ENCODE data around the gene CARS2.
A peak's percentile ranks its signal among the peaks of the same experiment; 100 is the strongest.

CARS2 gene

GRCh38 chr13:110719036-110719710, 13.3 kb upstream of the CARS2 start:
- Histone ChIP-seq H3K4me1 (ENCODE audit: control insufficient read depth in 1 of 2, insufficient read depth in 2 of 2, low read length in 2 of 2) (peaks cover 6 to 18% of the 10 kb centered on the region in 2 donors), H3K9me3 (ENCODE audit: control insufficient read depth in 1 of 2, low read length in 2 of 2) (no peaks in the 10 kb centered on the region), H3K36me3 (ENCODE audit: control insufficient read depth in 1 of 2, insufficient read depth in 2 of 2, low read length in 2 of 2) (peaks cover 8 to 10% of the 10 kb centered on the region in 2 donors), H3K27me3 (ENCODE audit: low read depth, low read length) (no peaks in the 10 kb centered on the region), H3K4me3 (ENCODE audit: low read depth in 1 of 2, low read length in 2 of 2) (no peak overlapping the region), H3K27ac (ENCODE audit: low read length) (no peak overlapping the region)

GRCh38 chr13:110716247-110716515, 10.3 kb upstream of the CARS2 start:
- H3K27me3 ChIP-seq (ENCODE audit: low read depth, low read length): no peaks in the 10 kb centered on the region
- peaks cover 6 to 23% of the 10 kb centered on the region in 2 donors for H3K4me1 ChIP-seq (ENCODE audit: control insufficient read depth in 1 of 2, insufficient read depth in 2 of 2, low read length in 2 of 2)
- peak overlapping the region; percentile 85 for H3K27ac ChIP-seq (ENCODE audit: low read length)

GRCh38 chr13:110715395-110716246, 9.7 kb upstream of the CARS2 start:
- peak overlapping the region; percentile 91 to 93 for H3K4me3 ChIP-seq (ENCODE audit: low read depth in 1 of 2, low read length in 2 of 2)
- peaks cover 6 to 26% of the 10 kb centered on the region in 2 donors for H3K4me1 ChIP-seq (ENCODE audit: control insufficient read depth in 1 of 2, insufficient read depth in 2 of 2, low read length in 2 of 2)
- peaks cover 5 to 15% of the 10 kb centered on the region in 2 donors for H3K36me3 ChIP-seq (ENCODE audit: control insufficient read depth in 1 of 2, insufficient read depth in 2 of 2, low read length in 2 of 2)
- peak overlapping the region; percentile 91 for H3K27ac ChIP-seq (ENCODE audit: low read length)
- no peaks in the 10 kb centered on the region for H3K27me3 ChIP-seq (ENCODE audit: low read depth, low read length)
- H3K9me3 ChIP-seq (ENCODE audit: control insufficient read depth in 1 of 2, low read length in 2 of 2): no peaks in the 10 kb centered on the region

More at GRCh38 chr13:110716247-110716515, 10.3 kb upstream of the CARS2 start:
- peak overlapping the region; percentile 91 to 93 for H3K4me3 ChIP-seq (ENCODE audit: low read depth in 1 of 2, low read length in 2 of 2)
- peaks cover 10 to 15% of the 10 kb centered on the region in 2 donors for H3K36me3 ChIP-seq (ENCODE audit: control insufficient read depth in 1 of 2, insufficient read depth in 2 of 2, low read length in 2 of 2)
- H3K9me3 ChIP-seq (ENCODE audit: control insufficient read depth in 1 of 2, low read length in 2 of 2): no peaks in the 10 kb centered on the region

GRCh38 chr13:110714797-110715394, 9.0 kb upstream of the CARS2 start:
- peaks cover 0 to 15% of the 10 kb centered on the region in 2 donors for H3K36me3 ChIP-seq (ENCODE audit: control insufficient read depth in 1 of 2, insufficient read depth in 2 of 2, low read length in 2 of 2)
- H3K27ac ChIP-seq (ENCODE audit: low read length): peak overlapping the region; percentile 91
- H3K4me1 ChIP-seq (ENCODE audit: control insufficient read depth in 1 of 2, insufficient read depth in 2 of 2, low read length in 2 of 2): peaks cover 6 to 26% of the 10 kb centered on the region in 2 donors
- H3K27me3 ChIP-seq (ENCODE audit: low read depth, low read length): no peaks in the 10 kb centered on the region
- peak overlapping the region; percentile 73 to 89 for H3K4me3 ChIP-seq (ENCODE audit: low read depth in 1 of 2, low read length in 2 of 2)
- no peaks in the 10 kb centered on the region for H3K9me3 ChIP-seq (ENCODE audit: control insufficient read depth in 1 of 2, low read length in 2 of 2)

- peaks cover 0 to 9% of the 10 kb centered on the region in 2 donors for H3K36me3 ChIP-seq (ENCODE audit: control insufficient read depth in 1 of 2, insufficient read depth in 2 of 2, low read length in 2 of 2)
- H3K27me3 ChIP-seq (ENCODE audit: low read depth, low read length): no peaks in the 10 kb centered on the region
- H3K27ac ChIP-seq (ENCODE audit: low read length): peak overlapping the region; percentile 91
- H3K9me3 ChIP-seq (ENCODE audit: control insufficient read depth in 1 of 2, low read length in 2 of 2): no peaks in the 10 kb centered on the region
- peaks cover 6 to 26% of the 10 kb centered on the region in 2 donors for H3K4me1 ChIP-seq (ENCODE audit: control insufficient read depth in 1 of 2, insufficient read depth in 2 of 2, low read length in 2 of 2)
- peak overlapping the region; percentile 73 to 89 for H3K4me3 ChIP-seq (ENCODE audit: low read depth in 1 of 2, low read length in 2 of 2)
These were observed 8.3 kb upstream of the CARS2 start for GRCh38 chr13:110713981-110714796.

- Histone ChIP-seq H3K36me3 (ENCODE audit: control insufficient read depth in 1 of 2, insufficient read depth in 2 of 2, low read length in 2 of 2) (peaks cover 0 to 7% of the 10 kb centered on the region in 2 donors), H3K27me3 (ENCODE audit: low read depth, low read length) (no peaks in the 10 kb centered on the region), H3K9me3 (ENCODE audit: control insufficient read depth in 1 of 2, low read length in 2 of 2) (no peaks in the 10 kb centered on the region), H3K27ac (ENCODE audit: low read length) (peak within 1 kb of the TSS; percentile 98), H3K4me1 (ENCODE audit: control insufficient read depth in 1 of 2, insufficient read depth in 2 of 2, low read length in 2 of 2) (peaks cover 6 to 26% of the 10 kb centered on the region in 2 donors), H3K4me3 (ENCODE audit: low read depth in 1 of 2, low read length in 2 of 2) (peak within 1 kb of the TSS; percentile 86 to 89)
These were observed 7.7 kb upstream of the CARS2 start, which contains the start of gene ING1 for GRCh38 chr13:110713642-110713952. Gene ING1, plus strand, starts transcription at chr13:110713700. Its CDS starts 450 bp downstream, at chr13:110714150.

GRCh38 chr13:110712849-110713641, 7.1 kb upstream of the CARS2 start:
- peaks cover 0 to 7% of the 10 kb centered on the region in 2 donors for H3K36me3 ChIP-seq (ENCODE audit: control insufficient read depth in 1 of 2, insufficient read depth in 2 of 2, low read length in 2 of 2)
- H3K9me3 ChIP-seq (ENCODE audit: control insufficient read depth in 1 of 2, low read length in 2 of 2): no peaks in the 10 kb centered on the region
- peak overlapping the region; percentile 98 for H3K27ac ChIP-seq (ENCODE audit: low read length)
- peaks cover 3 to 24% of the 10 kb centered on the region in 2 donors for H3K4me1 ChIP-seq (ENCODE audit: control insufficient read depth in 1 of 2, insufficient read depth in 2 of 2, low read length in 2 of 2)
- no peaks in the 10 kb centered on the region for H3K27me3 ChIP-seq (ENCODE audit: low read depth, low read length)
- peak overlapping the region; percentile 86 to 89 for H3K4me3 ChIP-seq (ENCODE audit: low read depth in 1 of 2, low read length in 2 of 2)

- Histone ChIP-seq H3K4me3 (ENCODE audit: low read depth in 1 of 2, low read length in 2 of 2) (peak overlapping the region; percentile 86 to 89), H3K36me3 (ENCODE audit: control insufficient read depth in 1 of 2, insufficient read depth in 2 of 2, low read length in 2 of 2) (peaks cover 0 to 7% of the 10 kb centered on the region in 2 donors)
These were observed 6.3 kb upstream of the CARS2 start for GRCh38 chr13:110712081-110712848.

GRCh38 chr13:110706570-110707372, 855 bp upstream of the CARS2 start:
- peaks cover 14 to 36% of the 10 kb centered on the region in 2 donors for H3K4me1 ChIP-seq (ENCODE audit: control insufficient read depth in 1 of 2, insufficient read depth in 2 of 2, low read length in 2 of 2)
- H3K4me3 ChIP-seq (ENCODE audit: low read depth in 1 of 2, low read length in 2 of 2): peak overlapping the region; percentile 59 to 79
- H3K27me3 ChIP-seq (ENCODE audit: low read depth, low read length): no peaks in the 10 kb centered on the region
- peaks cover 0 to 12% of the 10 kb centered on the region in 2 donors for H3K36me3 ChIP-seq (ENCODE audit: control insufficient read depth in 1 of 2, insufficient read depth in 2 of 2, low read length in 2 of 2)
- H3K9me3 ChIP-seq (ENCODE audit: control insufficient read depth in 1 of 2, low read length in 2 of 2): no peaks in the 10 kb centered on the region
- no peak overlapping the region for H3K27ac ChIP-seq (ENCODE audit: low read length)

More at GRCh38 chr13:110712081-110712848, 6.3 kb upstream of the CARS2 start:
- Histone ChIP-seq H3K27ac (ENCODE audit: low read length) (peak overlapping the region; percentile 98), H3K27me3 (ENCODE audit: low read depth, low read length) (no peaks in the 10 kb centered on the region), H3K9me3 (ENCODE audit: control insufficient read depth in 1 of 2, low read length in 2 of 2) (no peaks in the 10 kb centered on the region), H3K4me1 (ENCODE audit: control insufficient read depth in 1 of 2, insufficient read depth in 2 of 2, low read length in 2 of 2) (peaks cover 0 to 16% of the 10 kb centered on the region in 2 donors)
